ENCODE results near the gene DDR2. TPM values are rescaled to one million over a fixed set of nuclear protein-coding genes. Genes with fewer than 3 reads are reported as not detected.
A peak's percentile ranks its signal among the peaks of the same experiment; 100 is the strongest.

The DDR2 gene
- total RNA-seq, 1 experiment from 2014 or later: 1.9 TPM

GRCh38 chr1:162755306-162755705 lies 123.0 kb downstream of the DDR2 start:
- POLR2A ChIA-PET: no interaction called here
- intact Hi-C loops (cut with micrococcal nuclease; ENCODE audit: unreplicated experiment): no loop called here
- in situ Hi-C loops (cut with HindIII; ENCODE audit: low pct_unique_long_range_greater_than_20kb, low sequenced_read_pairs): no loop called here
- no peak overlapping the region for H3K27ac ChIP-seq (ENCODE audit: low read length)
- no TSS peak for BruUV-seq (replicated peaks)
- DNase-seq (ENCODE audit: low read depth, low spot score): no peak
- no peak overlapping the region for H3K4me3 ChIP-seq (ENCODE audit: low read depth in 2 of 2, low read length in 2 of 2)
- H3K9me3 ChIP-seq (ENCODE audit: control insufficient read depth, insufficient read depth, low read depth, low read length): no peaks in the 10 kb centered on the region
- no peaks in the 10 kb centered on the region for H3K4me1 ChIP-seq (ENCODE audit: control insufficient read depth, insufficient read depth, low read length)
- no peaks in the 10 kb centered on the region for H3K36me3 ChIP-seq (ENCODE audit: control insufficient read depth, insufficient read depth, low read length)
- ATAC-seq: no peak
- H3K27me3 ChIP-seq (ENCODE audit: control insufficient read depth, insufficient read depth, low read length): no peaks in the 10 kb centered on the region
- CTCF ChIA-PET: no interaction called here
- TF ChIP-seq REST (IDR thresholded peaks at IDR 0.05; ENCODE audit: insufficient read depth in 1 of 2, low read depth in 2 of 2, low read length in 1 of 2) (no peak), CTCF (IDR thresholded peaks at IDR 0.05) (no peak), SIN3A (IDR thresholded peaks at IDR 0.05; ENCODE audit: borderline replicate concordance, insufficient read depth, low read depth, low read length) (no peak), POLR2AphosphoS5 (IDR thresholded peaks at IDR 0.05; ENCODE audit: low read depth, low read length) (no peak), TCF7L2 (IDR thresholded peaks at IDR 0.05; ENCODE audit: low read depth, low read length) (no peak)

GRCh38 chr1:162756523-162756922 lies 124.3 kb downstream of the DDR2 start:
- intact Hi-C loops (cut with micrococcal nuclease; ENCODE audit: unreplicated experiment) (no loop called here), in situ Hi-C loops (cut with HindIII; ENCODE audit: low pct_unique_long_range_greater_than_20kb, low sequenced_read_pairs) (no loop called here)
- H3K4me3 ChIP-seq (ENCODE audit: low read depth in 2 of 2, low read length in 2 of 2): no peak overlapping the region
- no peak for TF ChIP-seq POLR2AphosphoS5 (IDR thresholded peaks at IDR 0.05; ENCODE audit: low read depth, low read length)
- no peak for TF ChIP-seq SIN3A (IDR thresholded peaks at IDR 0.05; ENCODE audit: borderline replicate concordance, insufficient read depth, low read depth, low read length)
- TF ChIP-seq CTCF (IDR thresholded peaks at IDR 0.05): peak; percentile 20; the same call in 1 of the 2 replicates
- no peaks in the 10 kb centered on the region for H3K27me3 ChIP-seq (ENCODE audit: control insufficient read depth, insufficient read depth, low read length)
- no TSS peak for BruUV-seq (replicated peaks)
- ChIA-PET CTCF (no interaction called here), POLR2A (no interaction called here)
- no peaks in the 10 kb centered on the region for H3K36me3 ChIP-seq (ENCODE audit: control insufficient read depth, insufficient read depth, low read length)
- no peaks in the 10 kb centered on the region for H3K4me1 ChIP-seq (ENCODE audit: control insufficient read depth, insufficient read depth, low read length)
- no peak for DNase-seq (ENCODE audit: low read depth, low spot score)
- H3K9me3 ChIP-seq (ENCODE audit: control insufficient read depth, insufficient read depth, low read depth, low read length): no peaks in the 10 kb centered on the region
- H3K27ac ChIP-seq (ENCODE audit: low read length): no peak overlapping the region
- no peak for ATAC-seq
